Fibroblast of lung (primary cell): ENCODE results near the gene CHD5. TPM values are rescaled to one million over a fixed set of nuclear protein-coding genes. Genes with fewer than 3 reads are reported as not detected.

Experiments used
- DNase-seq, 2 donors: peaks; one replicate each; pipeline versions ENCODE4 v3.0.0 to v3.0.0-alpha.2; 2010; ENCODE audit warnings: low read depth in 2 of 2
- H2AFZ ChIP-seq: 2 replicates; pipeline ENCODE4 v1.5.1; 2012; ENCODE audit warnings: low read length, control low read depth, inconsistent platforms
- H3K27ac ChIP-seq: 2 replicates; pipeline ENCODE4 v1.5.1; 2011; ENCODE audit warnings: low read length, control low read depth; ENCODE audit not compliant: insufficient read depth
- H3K27me3 ChIP-seq: 2 replicates; pipeline ENCODE4 v1.5.1; 2011; ENCODE audit warnings: mild to moderate bottlenecking, low read length; ENCODE audit not compliant: control insufficient read depth, insufficient read depth
- H3K36me3 ChIP-seq: 2 replicates; pipeline ENCODE4 v1.5.1; 2011; ENCODE audit warnings: low read length; ENCODE audit not compliant: control insufficient read depth, insufficient read depth
- H3K4me1 ChIP-seq: 2 replicates; pipeline ENCODE4 v1.5.1; 2011; ENCODE audit warnings: low read length; ENCODE audit not compliant: control insufficient read depth, insufficient read depth; ENCODE audit errors: extremely low read depth
- H3K4me2 ChIP-seq: 2 replicates; pipeline ENCODE4 v1.5.1; 2011; ENCODE audit warnings: low read length, control low read depth; ENCODE audit not compliant: insufficient read depth; ENCODE audit errors: extremely low read depth
- H3K4me3 ChIP-seq, 4 experiments: fragments of 200-600 bp in 1 of 4; sonication (generic) in 1 of 4; replicated peaks in 1 of 4; 2 replicates each; pipeline ENCODE4 v1.5.1; 2011 to 2016; ENCODE audit warnings: low read length in 4 of 4, low read depth in 3 of 4, mild to moderate bottlenecking in 3 of 4, control low read depth in 2 of 4, inconsistent platforms in 1 of 4, mixed read lengths in 1 of 4; ENCODE audit not compliant: insufficient read depth in 1 of 4; ENCODE audit errors: control extremely low read depth in 1 of 4
- H3K79me2 ChIP-seq: 2 replicates; pipeline ENCODE4 v1.5.1; 2012; ENCODE audit warnings: mild to moderate bottlenecking, low read length, inconsistent platforms; ENCODE audit not compliant: control insufficient read depth, insufficient read depth
- H3K9ac ChIP-seq: 2 replicates; pipeline ENCODE4 v1.5.1; 2011; ENCODE audit warnings: mild to moderate bottlenecking, low read length, control low read depth; ENCODE audit not compliant: insufficient read depth
- H3K9me3 ChIP-seq: 2 replicates; pipeline ENCODE4 v1.5.1; 2012; ENCODE audit warnings: low read depth, low read length; ENCODE audit not compliant: control insufficient read depth, insufficient read depth
- H4K20me1 ChIP-seq: 2 replicates; pipeline ENCODE4 v1.5.1; 2011; ENCODE audit warnings: low read length; ENCODE audit not compliant: control insufficient read depth, insufficient read depth; ENCODE audit errors: extremely low read depth
- CTCF ChIP-seq, 2 donors: IDR thresholded peaks in 1 of 2; conservative IDR thresholded peaks in 1 of 2; 1 replicate in 1 of 2; 2 replicates in 1 of 2; pipeline ENCODE4 v1.5.1; 2011 to 2012; ENCODE audit warnings: low read length in 2 of 2, control low read depth in 1 of 2, inconsistent platforms in 1 of 2, low read depth in 1 of 2, mild to moderate bottlenecking in 1 of 2
- EZH2 ChIP-seq: IDR thresholded peaks from 2 replicates; pipeline ENCODE4 v1.5.1; 2012; ENCODE audit warnings: low read length, control low read depth, mild to moderate bottlenecking; ENCODE audit errors: missing control alignments
- polyA plus RNA-seq, 2 donors: library from polyadenylated mRNA; depleted of rRNA in 1 of 2; stranded (reverse) in 1 of 2; unstranded in 1 of 2; fragments of >200 nt; gene quantifications; 2 replicates each; pipeline ENCODE4 v1.2.1, GENCODE V29; 2011 to 2012; ENCODE audit warnings: missing spikeins in 1 of 2
- total RNA-seq: library from RNA; depleted of rRNA; stranded (reverse); fragments of >200 nt; gene quantifications from 2 replicates; pipeline ENCODE4 v1.2.1, GENCODE V29; 2014

CHD5 gene
- total and polyA plus RNA-seq, 2 donors (not counting 1 experiment from before 2014, with no cell fraction given): under 0.01 to 0.01 TPM

DNA sequence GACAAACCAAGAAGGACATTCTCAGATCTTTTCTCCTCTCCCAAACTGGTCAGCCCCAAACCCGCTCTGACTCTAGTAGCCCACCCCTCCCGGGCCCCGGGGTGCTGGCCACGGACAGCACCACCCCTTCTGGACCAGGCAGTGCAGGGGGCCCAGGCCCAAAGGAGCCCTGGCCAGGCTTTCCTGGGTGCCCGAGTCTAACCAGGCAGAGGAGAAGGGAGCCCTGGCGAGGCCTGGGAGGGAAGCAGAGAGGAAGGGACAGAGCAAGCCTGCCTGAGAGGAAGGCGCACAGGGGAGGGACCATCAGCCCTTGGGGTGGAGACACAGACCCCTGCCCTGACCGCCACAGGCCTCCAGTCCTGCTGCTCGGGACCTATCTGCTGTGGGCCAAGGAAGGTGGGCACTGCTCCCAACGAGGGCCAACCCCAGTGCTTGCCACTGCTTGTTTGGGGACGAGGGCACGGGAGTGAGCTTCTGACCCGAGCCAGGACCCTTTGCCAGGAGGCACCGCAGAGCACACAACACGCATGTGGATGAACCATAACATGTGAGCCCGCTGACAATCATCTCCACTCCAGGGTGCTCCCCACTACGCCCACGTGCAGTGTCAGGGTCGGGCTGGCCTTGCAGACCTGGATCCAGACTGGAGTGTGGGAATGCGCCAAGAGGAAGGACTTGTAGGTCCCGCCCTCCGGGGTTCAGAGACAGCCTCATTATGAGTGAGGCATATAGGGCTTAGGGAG is 76.8 kb downstream of the CHD5 start:
- no peak for DNase-seq
- TF ChIP-seq CTCF (conservative IDR thresholded peaks at IDR 0.05 in 1 of 2, IDR thresholded peaks at IDR 0.05 in 1 of 2; ENCODE audit: low read depth in 1 of 2, low read length in 2 of 2): no peak
- TF ChIP-seq EZH2: no peak
- H3K4me1 ChIP-seq: no peaks in the 10 kb centered on the region
- no peak overlapping the region for H3K27ac ChIP-seq
- no peaks in the 10 kb centered on the region for H3K9me3 ChIP-seq
- no peaks in the 10 kb centered on the region for H3K36me3 ChIP-seq
- H3K79me2 ChIP-seq: no peaks in the 10 kb centered on the region
- no peak overlapping the region for H3K4me3 ChIP-seq
- no peak overlapping the region for H2AFZ ChIP-seq
- no peak overlapping the region for H3K4me2 ChIP-seq
- no peak overlapping the region for H3K9ac ChIP-seq
- no peaks in the 10 kb centered on the region for H3K27me3 ChIP-seq
- H4K20me1 ChIP-seq: no peaks in the 10 kb centered on the region

- Histone ChIP-seq H3K27ac (no peak overlapping the region), H4K20me1 (no peaks in the 10 kb centered on the region), H3K4me3 (no peak overlapping the region), H3K79me2 (no peaks in the 10 kb centered on the region), H3K27me3 (no peaks in the 10 kb centered on the region), H3K36me3 (no peaks in the 10 kb centered on the region), H3K9ac (no peak overlapping the region), H2AFZ (no peak overlapping the region), H3K4me1 (no peaks in the 10 kb centered on the region), H3K9me3 (no peaks in the 10 kb centered on the region), H3K4me2 (no peak overlapping the region)
- no peak for DNase-seq
- TF ChIP-seq EZH2 (no peak), CTCF (conservative IDR thresholded peaks at IDR 0.05 in 1 of 2, IDR thresholded peaks at IDR 0.05 in 1 of 2; ENCODE audit: low read depth in 1 of 2, low read length in 2 of 2) (no peak)
These were observed 77.6 kb downstream of the CHD5 start for GRCh38 chr1:6102532-6102845.

DNA sequence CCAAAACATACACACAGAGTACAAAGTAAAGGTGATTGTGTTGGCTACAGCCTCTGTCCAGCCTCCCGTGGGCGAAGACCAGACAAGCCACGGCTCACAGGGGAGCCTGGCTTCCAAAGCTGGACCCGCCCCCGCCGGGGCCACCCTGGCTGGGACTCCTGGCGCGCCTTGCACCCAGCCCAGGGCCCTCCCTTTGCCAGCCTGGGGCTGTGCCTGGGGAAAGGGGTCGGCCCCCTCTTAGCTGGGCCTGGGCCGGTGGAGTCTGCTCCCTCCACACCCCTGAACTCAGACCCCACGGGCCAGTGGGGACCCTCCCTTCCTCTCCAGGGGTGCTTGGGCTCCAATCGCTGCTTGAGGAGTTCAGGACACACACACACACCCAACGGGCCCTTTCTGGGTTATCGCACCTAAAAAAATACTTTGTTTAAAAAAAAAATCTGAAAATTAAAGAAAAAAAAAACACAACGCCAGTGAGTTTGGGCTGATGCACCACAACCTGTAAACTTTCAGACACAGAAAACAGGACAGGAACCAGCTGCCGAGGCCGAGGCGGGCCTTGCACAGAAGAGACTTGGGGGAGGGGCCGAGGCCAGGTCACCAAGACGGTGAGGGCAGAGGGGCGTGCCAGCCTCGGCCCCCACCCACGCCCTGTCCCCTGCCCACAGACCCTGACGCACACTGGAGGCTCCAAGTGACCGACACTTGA is 78.1 kb downstream of the CHD5 start:
- Histone ChIP-seq H3K27ac (no peak overlapping the region), H3K4me1 (no peaks in the 10 kb centered on the region), H2AFZ (no peak overlapping the region), H3K4me3 (no peak overlapping the region), H4K20me1 (no peaks in the 10 kb centered on the region), H3K36me3 (no peaks in the 10 kb centered on the region), H3K9ac (no peak overlapping the region), H3K9me3 (no peaks in the 10 kb centered on the region), H3K79me2 (no peaks in the 10 kb centered on the region), H3K4me2 (no peak overlapping the region), H3K27me3 (no peaks in the 10 kb centered on the region)
- DNase-seq: no peak
- TF ChIP-seq EZH2 (no peak), CTCF (conservative IDR thresholded peaks at IDR 0.05 in 1 of 2, IDR thresholded peaks at IDR 0.05 in 1 of 2; ENCODE audit: low read depth in 1 of 2, low read length in 2 of 2) (no peak)
